Endothelial cell of umbilical vein (primary cell): ENCODE data around the gene ZC3HAV1. TPM values are rescaled to one million over a fixed set of nuclear protein-coding genes. Genes with fewer than 3 reads are reported as not detected.

ENCODE experiments used
- BruUV-seq: library from RNA; stranded (reverse); fragments of 400-500 nt; replicated peaks from 2 replicates; lab custom pipeline; 2021; lab: Mats Ljungman, UMichigan
- CTCF ChIA-PET: fragments of 300-600, 350-600 bp; sonication (Branson Sonifier 250); formaldehyde crosslinking; loops from one replicate; lab custom pipeline; 2021; ENCODE audit warnings: antibody characterized with exemption, inconsistent platforms; lab: Charles Lee
- POLR2A ChIA-PET: fragments of 300-600, 350-600 bp; sonication (Branson Sonifier 250); formaldehyde crosslinking; loops from one replicate; lab custom pipeline; 2021; ENCODE audit warnings: antibody characterized with exemption, inconsistent platforms; lab: Charles Lee
- DNase-seq: peaks from one replicate; pipeline ENCODE4 v3.0.0-alpha.2; 2011; ENCODE audit warnings: low read depth, low spot score
- FAIRE-seq: peaks from 2 replicates; lab custom pipeline; 2011; peaks lifted over from hg19 to GRCh38; lab: Jason Lieb, UNC
- H2AFZ ChIP-seq: 2 replicates; pipeline ENCODE4 v1.6.0; 2012; ENCODE audit warnings: low read depth, low read length, control low read depth, inconsistent platforms
- H3K27ac ChIP-seq: 2 replicates; pipeline ENCODE4 v1.5.1; 2011; ENCODE audit warnings: low read depth, mild to moderate bottlenecking, control low read depth, low read length, moderate library complexity; ENCODE audit not compliant: insufficient read depth
- H3K27me3 ChIP-seq, 2 experiments: 2 replicates each; pipeline versions ENCODE4 v1.6.0 to v1.6.1; 2011; ENCODE audit warnings: low read length in 2 of 2, mixed read lengths in 1 of 2; ENCODE audit not compliant: control insufficient read depth in 2 of 2, insufficient read depth in 2 of 2
- H3K36me3 ChIP-seq, 2 experiments: 2 replicates in 1 of 2; 3 replicates in 1 of 2; pipeline ENCODE4 v1.5.1; 2011; ENCODE audit warnings: low read length in 2 of 2, mild to moderate bottlenecking in 1 of 2, moderate library complexity in 1 of 2; ENCODE audit not compliant: control insufficient read depth in 2 of 2, insufficient read depth in 2 of 2; ENCODE audit errors: extremely low read depth in 1 of 2
- H3K4me1 ChIP-seq: 3 replicates; pipeline ENCODE4 v1.5.1; 2011; ENCODE audit warnings: mild to moderate bottlenecking, low read length; ENCODE audit not compliant: control insufficient read depth, insufficient read depth; ENCODE audit errors: extremely low read depth
- H3K4me2 ChIP-seq: 2 replicates; pipeline ENCODE4 v1.6.1; 2011; ENCODE audit warnings: low read length, control low read depth, mixed read lengths; ENCODE audit not compliant: insufficient read depth
- H3K4me3 ChIP-seq, 3 experiments: fragments of 200-600 bp in 1 of 3; sonication (generic), shearing (Covaris generic) in 1 of 3; replicated peaks in 1 of 3; 2 replicates each; pipeline ENCODE4 v1.5.1; 2011 to 2016; ENCODE audit warnings: control low read depth in 3 of 3, low read length in 3 of 3, mild to moderate bottlenecking in 2 of 3, inconsistent platforms in 1 of 3, low read depth in 1 of 3, moderate library complexity in 1 of 3; ENCODE audit not compliant: insufficient read depth in 1 of 3
- H3K79me2 ChIP-seq: 2 replicates; pipeline ENCODE4 v1.6.0; 2012; ENCODE audit warnings: low read length, inconsistent platforms; ENCODE audit not compliant: control insufficient read depth, insufficient read depth
- H3K9ac ChIP-seq: replicated peaks from 2 replicates; pipeline ENCODE3; 2011; ENCODE audit warnings: low read length, control low read depth; ENCODE audit not compliant: insufficient read depth; ENCODE audit errors: extremely low read depth
- H3K9me1 ChIP-seq: replicated peaks from 3 replicates; pipeline ENCODE4 v1.6.0; 2011; ENCODE audit warnings: mild to moderate bottlenecking, low read length; ENCODE audit not compliant: control insufficient read depth, insufficient read depth; ENCODE audit errors: extremely low read depth
- H3K9me3 ChIP-seq: replicated peaks from 2 replicates; pipeline ENCODE4 v1.5.1; 2012; ENCODE audit warnings: low read length, inconsistent platforms; ENCODE audit not compliant: control insufficient read depth, insufficient read depth
- H4K20me1 ChIP-seq: replicated peaks from 2 replicates; pipeline ENCODE3; 2011; ENCODE audit warnings: mild to moderate bottlenecking, low read length; ENCODE audit not compliant: control insufficient read depth, insufficient read depth; ENCODE audit errors: extremely low read depth
- EZH2 ChIP-seq: IDR thresholded peaks from 2 replicates; pipeline ENCODE4 v1.6.1; 2012; ENCODE audit warnings: borderline replicate concordance, low read depth, mild to moderate bottlenecking, moderate library complexity, low read length, inconsistent platforms; ENCODE audit not compliant: severe bottlenecking
- FOS ChIP-seq: IDR thresholded peaks from 2 replicates; pipeline ENCODE4 v1.6.1; 2011; ENCODE audit warnings: mild to moderate bottlenecking, low read length, moderate library complexity, borderline replicate concordance; ENCODE audit not compliant: insufficient read depth
- GATA2 ChIP-seq: IDR thresholded peaks from 2 replicates; pipeline ENCODE4 v1.7.0; 2011; ENCODE audit warnings: low read depth, mild to moderate bottlenecking, moderate library complexity, mixed read lengths, low read length; ENCODE audit not compliant: insufficient read length, insufficient read depth
- JUN ChIP-seq: IDR thresholded peaks from 2 replicates; pipeline ENCODE4 v1.6.1; 2011; ENCODE audit warnings: borderline replicate concordance, low read depth; ENCODE audit not compliant: insufficient read length, insufficient read depth
- MAX ChIP-seq: IDR thresholded peaks from 2 replicates; pipeline ENCODE4 v1.6.1; 2011; ENCODE audit not compliant: insufficient read depth, insufficient read length
- MYC ChIP-seq: IDR thresholded peaks from one replicate; pipeline ENCODE4 v1.6.1; 2011; ENCODE audit warnings: mild to moderate bottlenecking, low read depth, low read length
- POLR2A ChIP-seq: IDR thresholded peaks from 2 replicates; pipeline ENCODE4 v1.6.1; 2012; ENCODE audit warnings: low read depth, mild to moderate bottlenecking, control low read depth, low read length
- POLR2AphosphoS5 ChIP-seq: IDR thresholded peaks from 2 replicates; pipeline ENCODE4 v1.6.1; 2012; ENCODE audit warnings: low read depth, mild to moderate bottlenecking, control low read depth, low read length, moderate library complexity; ENCODE audit not compliant: insufficient read depth
- dilution Hi-C: fragments of 300-500 bp; cut with MboI; formaldehyde crosslinking; loops from one replicate; pipeline ENCODE4 v1.15.0; 2019; ENCODE audit warnings: low sequenced_read_pairs; ENCODE audit not compliant: extremely low pct_ligation_motif_present
- intact Hi-C: fragments of 100-400 bp; cut with micrococcal nuclease; formaldehyde crosslinking; loops from one replicate; pipeline ENCODE4 v1.10.0; 2022
- polyA plus RNA-seq, 4 experiments: library from polyadenylated mRNA; depleted of rRNA in 3 of 4; stranded (reverse) in 3 of 4; unstranded in 1 of 4; fragments of >200 nt; gene quantifications; 2 replicates each; pipeline versions ENCODE4 v1.2.1 to v1.2.3, GENCODE V29; 2011 to 2012; ENCODE audit warnings: missing spikeins in 1 of 4
- total RNA-seq: library from RNA; stranded (reverse); gene quantifications from 2 replicates; pipeline ENCODE4 v1.2.3, GENCODE V29; 2021
- TF ChIP-seq, protein P1 (sequence below), 2 donors: IDR thresholded peaks; 1 replicate in 1 of 2; 2 replicates in 1 of 2; pipeline ENCODE4 v1.5.1; 2011; ENCODE audit warnings: low read length in 2 of 2, mild to moderate bottlenecking in 2 of 2, moderate library complexity in 2 of 2, control low read depth in 1 of 2, inconsistent platforms in 1 of 2, low read depth in 1 of 2; ENCODE audit not compliant: insufficient read depth in 1 of 2; ENCODE audit errors: extremely low read depth in 1 of 2

ZC3HAV1 gene
- total and polyA plus RNA-seq, 2 donors (not counting 3 experiments of a cell fraction or from before 2014, with no cell fraction given) = 17.1 to 37.7 TPM

- H3K9me1 ChIP-seq = no peaks in the 10 kb centered on the region
- H3K9ac ChIP-seq = no peak overlapping the region
- TF ChIP-seq MAX = no peak
- TF ChIP-seq FOS = no peak
- TF ChIP-seq, protein P1, sequence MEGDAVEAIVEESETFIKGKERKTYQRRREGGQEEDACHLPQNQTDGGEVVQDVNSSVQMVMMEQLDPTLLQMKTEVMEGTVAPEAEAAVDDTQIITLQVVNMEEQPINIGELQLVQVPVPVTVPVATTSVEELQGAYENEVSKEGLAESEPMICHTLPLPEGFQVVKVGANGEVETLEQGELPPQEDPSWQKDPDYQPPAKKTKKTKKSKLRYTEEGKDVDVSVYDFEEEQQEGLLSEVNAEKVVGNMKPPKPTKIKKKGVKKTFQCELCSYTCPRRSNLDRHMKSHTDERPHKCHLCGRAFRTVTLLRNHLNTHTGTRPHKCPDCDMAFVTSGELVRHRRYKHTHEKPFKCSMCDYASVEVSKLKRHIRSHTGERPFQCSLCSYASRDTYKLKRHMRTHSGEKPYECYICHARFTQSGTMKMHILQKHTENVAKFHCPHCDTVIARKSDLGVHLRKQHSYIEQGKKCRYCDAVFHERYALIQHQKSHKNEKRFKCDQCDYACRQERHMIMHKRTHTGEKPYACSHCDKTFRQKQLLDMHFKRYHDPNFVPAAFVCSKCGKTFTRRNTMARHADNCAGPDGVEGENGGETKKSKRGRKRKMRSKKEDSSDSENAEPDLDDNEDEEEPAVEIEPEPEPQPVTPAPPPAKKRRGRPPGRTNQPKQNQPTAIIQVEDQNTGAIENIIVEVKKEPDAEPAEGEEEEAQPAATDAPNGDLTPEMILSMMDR (IDR thresholded peaks at IDR 0.05; ENCODE audit: extremely low read depth in 1 of 2, insufficient read depth in 1 of 2, low read depth in 1 of 2, low read length in 2 of 2) = no peak
- TF ChIP-seq EZH2 = no peak
- no peak for TF ChIP-seq JUN
- no peak for TF ChIP-seq MYC
- TF ChIP-seq POLR2AphosphoS5 = no peak
- TF ChIP-seq GATA2 = no peak
- TF ChIP-seq POLR2A = no peak
- no peaks in the 10 kb centered on the region for H3K27me3 ChIP-seq
- no peak overlapping the region for H3K4me3 ChIP-seq
- intact Hi-C loops = no loop called here
- H3K9me3 ChIP-seq = no peaks in the 10 kb centered on the region
- H3K4me2 ChIP-seq = no peak overlapping the region
- CTCF ChIA-PET = interaction anchor here (1.3 to 4.0 kb wide), 3 partner anchors 10 to 48 kb away, joined by 3 to 29 read pairs (median 4); no protein-coding TSS in a partner anchor
- H3K27ac ChIP-seq = no peak overlapping the region
- H3K36me3 ChIP-seq = peaks cover 17 to 20% of the 10 kb centered on the region in 2 experiments
- no peak overlapping the region for H2AFZ ChIP-seq
- BruUV-seq = no TSS peak
- POLR2A ChIA-PET = no interaction called here
- no peak for DNase-seq
- H3K79me2 ChIP-seq = no peaks in the 10 kb centered on the region
- dilution Hi-C loops = no loop called here
- H4K20me1 ChIP-seq = no peaks in the 10 kb centered on the region
- FAIRE-seq = no peak
- H3K4me1 ChIP-seq = peaks cover 5% of the 10 kb centered on the region
These were observed 44.2 kb downstream of the ZC3HAV1 start for GRCh38 chr7:139065323-139065722.
